ENCODE results near the gene WDR83.
"Not testable (repeated sequence)": the region's sequence is repeated elsewhere in the genome, so short reads cannot be mapped to it uniquely, and the experiment has no call there.

WDR83 gene

DNA sequence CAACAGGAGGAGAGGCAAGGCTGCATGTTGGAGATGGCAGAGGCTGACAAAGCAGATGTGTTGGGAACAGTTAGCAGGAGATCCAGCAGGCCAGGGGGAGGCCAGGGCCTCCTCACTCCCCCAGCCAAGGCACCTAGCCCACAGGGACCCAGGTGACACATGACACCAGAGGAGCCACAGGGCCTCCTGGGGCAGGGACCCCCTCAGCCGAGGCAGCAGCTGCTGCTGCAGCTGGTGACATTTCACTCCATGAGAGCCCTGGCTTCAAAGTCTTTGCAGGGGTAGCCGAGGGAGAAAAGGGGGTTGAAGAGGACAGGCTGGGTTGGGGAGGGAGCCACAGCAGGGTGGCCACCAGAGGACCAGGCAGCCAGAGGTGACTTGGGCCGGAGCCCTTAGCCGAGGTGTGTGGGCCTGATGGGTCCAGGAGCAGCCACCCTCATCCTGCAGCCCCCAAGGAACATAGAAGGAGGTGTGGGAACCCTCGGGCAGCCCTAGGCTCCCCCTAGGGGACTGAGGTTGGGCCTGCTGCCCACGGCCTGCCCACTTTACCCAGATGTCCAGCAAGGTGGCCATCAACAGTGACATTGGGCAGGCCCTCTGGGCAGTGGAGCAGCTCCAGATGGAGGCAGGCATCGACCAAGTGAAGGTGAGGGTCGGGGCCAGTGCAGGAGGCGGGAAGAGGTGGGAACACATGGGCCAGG is 21.0 kb downstream of the WDR83 start, which contains the start of gene GNG14:
Gene GNG14, plus strand, starts transcription at position 503 of the 701 bp plus-strand sequence. Its CDS starts 51 bp downstream, at position 554.
- no peak for DNase-seq

DNA sequence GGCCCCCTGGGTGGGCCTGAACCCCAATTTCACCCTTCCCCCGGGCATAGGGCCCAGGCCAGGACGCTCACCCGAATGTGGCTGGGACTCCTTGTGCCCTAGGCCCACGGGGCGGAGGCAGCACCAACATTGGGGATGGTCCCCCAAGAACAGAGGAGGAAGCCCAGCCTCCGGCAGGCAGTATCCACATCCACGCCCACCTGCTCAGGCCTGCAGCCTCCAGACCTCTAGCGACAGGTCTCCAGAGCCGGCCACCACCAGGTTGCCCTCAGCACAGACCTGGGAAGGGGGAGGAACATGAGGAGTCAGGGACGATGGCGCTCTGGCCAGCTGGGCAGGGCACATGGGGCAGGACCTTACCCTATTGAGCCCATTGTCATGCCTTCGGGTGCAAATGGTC is 22.4 kb downstream of the WDR83 start:
- no peak for DNase-seq

DNA sequence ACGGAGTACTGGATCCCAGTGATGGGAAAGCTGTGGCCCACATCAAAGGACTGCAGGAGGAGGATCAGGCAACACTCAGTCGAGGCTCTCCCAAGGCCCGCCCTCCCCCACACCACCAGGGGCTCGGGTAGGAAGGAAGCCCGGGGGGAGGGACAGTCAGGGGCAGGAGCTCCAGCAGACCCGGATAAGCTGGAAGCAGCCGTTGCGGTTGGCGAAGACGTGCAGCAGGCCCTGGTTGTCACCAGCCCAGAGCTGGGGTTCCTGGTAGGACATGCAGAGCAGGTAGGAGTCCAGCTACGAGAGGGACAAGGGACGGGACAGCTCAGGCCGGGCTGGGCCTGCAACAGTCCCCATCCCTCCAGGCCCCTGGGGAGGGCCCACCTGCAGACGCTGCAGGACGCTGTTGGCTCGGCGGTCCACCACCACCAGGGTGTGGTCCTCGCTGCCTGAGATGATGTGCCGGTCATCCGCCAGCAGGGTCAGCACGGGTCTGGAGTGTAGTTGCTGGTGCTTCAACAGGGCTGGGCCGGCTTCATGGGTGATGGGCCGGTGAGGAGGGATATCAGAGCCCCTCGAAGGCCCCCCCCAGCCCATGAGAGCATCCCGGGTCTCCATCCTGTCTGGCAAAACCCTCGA is 23.1 kb downstream of the WDR83 start:
- DNase-seq = no peak

DNA sequence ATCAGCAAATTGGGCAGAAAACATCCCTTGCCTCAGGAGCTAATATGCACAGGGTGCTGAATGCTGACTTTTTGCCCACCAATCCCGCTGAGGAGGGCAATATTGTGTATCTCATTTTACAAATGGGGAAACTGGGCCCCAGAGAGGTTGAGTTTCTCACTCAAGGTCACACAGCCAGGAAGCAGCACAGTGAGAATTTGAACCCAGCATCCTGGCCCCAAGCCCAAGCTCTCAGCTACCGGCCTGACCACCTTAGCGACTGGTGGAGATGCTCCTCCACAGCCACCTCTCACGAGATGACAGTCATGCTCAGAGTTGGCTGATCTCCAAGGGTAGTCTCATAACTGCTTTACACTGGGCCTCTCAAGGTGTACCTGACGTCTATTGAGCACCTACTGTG is 26.4 kb downstream of the WDR83 start:
- DNase-seq = no peak

DNA sequence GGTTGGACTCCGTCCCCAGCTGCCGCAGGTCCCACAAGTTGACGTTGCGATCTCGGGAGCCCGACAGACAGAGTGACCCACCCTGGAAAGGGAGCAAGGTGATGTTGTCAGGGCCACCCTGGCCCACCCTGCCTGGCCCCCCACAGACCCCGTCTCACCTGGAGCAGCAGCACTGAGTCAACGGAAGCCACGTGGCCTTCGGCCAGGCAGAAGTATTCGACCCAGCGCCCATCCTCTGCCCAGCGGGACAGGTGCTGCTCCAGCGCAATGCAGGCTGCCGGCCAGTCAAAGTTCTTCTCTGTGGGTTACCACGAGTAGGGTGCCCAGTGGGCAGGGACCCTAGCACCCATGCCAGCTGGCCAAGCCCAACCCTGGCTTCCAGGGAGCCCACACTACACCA is 28.0 kb downstream of the WDR83 start:
- no peak for DNase-seq

DNA sequence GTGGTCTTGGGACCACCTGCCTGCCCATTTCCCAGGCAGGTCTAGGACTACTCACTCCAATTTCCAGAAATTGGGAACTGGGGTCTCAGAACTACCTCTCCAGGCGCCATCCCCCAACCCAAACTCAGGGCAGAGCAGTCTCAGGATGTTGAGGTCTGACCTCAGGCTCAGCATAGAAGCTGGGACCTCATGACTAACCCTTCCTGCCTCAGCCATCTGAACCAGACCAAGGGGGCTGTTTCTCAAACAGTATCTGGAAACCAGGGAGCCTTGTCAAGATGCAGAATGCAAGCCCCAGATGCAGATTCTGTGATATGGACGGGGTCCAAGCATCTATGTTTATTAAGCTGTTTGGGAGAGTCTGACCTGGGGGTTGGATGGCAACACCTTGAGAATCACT is 28.5 kb downstream of the WDR83 start:
- no peak for DNase-seq

DNA sequence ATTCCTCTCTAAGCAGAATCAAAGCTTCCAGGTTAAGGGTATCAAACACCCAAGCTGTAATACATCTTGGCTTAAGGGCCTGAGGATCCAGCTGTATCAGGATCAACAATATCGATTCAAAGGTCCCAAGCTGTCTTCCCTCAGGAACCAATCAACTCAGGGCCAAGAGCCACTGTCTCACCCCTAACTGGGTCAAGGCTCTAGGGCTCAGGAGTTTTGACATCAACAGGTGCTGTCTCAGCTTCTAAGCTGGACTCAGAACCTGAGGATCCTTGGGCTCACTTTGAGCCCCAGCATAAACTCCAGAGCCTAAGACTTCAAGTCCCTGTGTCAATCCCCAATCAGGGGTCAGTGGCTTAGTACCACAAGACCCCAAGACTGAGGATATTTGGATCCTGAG is 28.9 kb downstream of the WDR83 start:
- no peak for DNase-seq

DNA sequence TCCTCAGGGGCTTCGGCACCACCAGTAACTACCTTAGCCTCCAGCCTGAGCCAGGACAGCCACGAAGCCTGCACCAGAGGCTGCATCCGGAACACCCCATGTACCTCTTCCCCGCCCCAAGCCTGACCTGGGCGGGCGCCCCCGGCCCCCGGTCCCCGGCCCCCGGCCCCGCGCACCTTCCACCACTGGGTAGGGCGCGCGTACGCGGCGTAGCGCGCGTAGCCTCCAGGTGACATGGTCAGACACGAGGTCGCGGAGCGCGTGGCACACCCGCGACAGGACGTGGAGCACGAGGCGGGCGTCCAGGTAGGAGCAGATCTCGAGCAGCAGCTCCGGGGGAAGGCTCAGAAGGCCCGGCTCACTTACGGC is 29.4 kb downstream of the WDR83 start:
- DNase-seq = no peak

DNA sequence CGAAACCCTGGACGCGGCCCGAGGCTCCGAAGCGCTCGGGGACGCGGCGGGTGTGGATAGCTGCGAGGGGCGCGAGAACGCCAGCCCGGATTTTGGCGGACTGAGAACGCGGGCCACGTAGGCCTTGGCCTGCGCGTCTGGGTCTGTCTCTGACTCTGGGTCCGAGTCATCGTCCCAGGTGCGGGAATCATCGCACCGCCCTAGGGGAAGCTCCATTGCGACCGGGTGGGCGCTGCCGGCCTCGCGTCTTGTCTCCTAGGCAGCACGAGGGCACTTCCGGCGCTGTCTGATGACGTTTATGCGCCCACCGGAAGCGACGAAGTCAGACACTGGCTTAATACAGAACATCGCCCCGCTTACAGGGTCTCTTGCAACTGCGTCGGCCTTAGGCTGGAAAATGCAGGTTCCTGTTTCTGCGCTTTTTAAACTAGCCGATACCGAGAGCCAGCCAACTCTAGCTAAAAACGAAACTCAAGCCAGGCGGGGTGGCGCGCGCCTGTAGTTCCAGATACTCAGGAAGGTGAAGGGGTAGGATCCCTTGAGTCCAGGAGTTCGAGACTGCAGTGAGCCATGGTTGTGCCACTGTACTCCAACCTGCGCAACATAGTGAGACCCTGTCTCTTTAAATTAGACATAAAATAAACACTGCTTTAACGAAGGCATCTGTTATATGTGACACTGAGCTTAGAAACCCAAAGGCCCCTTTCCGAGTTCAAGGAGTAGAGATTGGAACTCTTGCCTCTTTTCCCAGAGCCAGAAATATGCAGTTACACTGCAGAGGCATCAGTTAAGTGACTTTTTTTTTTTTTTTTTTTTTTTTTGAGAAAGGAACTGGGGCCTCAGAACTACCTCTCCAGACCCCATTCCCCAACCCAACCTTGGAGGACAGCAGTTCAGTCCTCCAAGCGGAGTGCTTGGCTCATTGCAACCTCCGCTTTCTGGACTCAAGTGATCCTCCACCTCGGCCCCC is 30.0 kb downstream of the WDR83 start, which contains the start of gene FBXW9:
Gene FBXW9, minus strand, starts transcription at position 266 of the 970 bp plus-strand sequence. Its CDS starts 50 bp downstream, at position 216.
- DNase-seq = peak; percentile 97

DNA sequence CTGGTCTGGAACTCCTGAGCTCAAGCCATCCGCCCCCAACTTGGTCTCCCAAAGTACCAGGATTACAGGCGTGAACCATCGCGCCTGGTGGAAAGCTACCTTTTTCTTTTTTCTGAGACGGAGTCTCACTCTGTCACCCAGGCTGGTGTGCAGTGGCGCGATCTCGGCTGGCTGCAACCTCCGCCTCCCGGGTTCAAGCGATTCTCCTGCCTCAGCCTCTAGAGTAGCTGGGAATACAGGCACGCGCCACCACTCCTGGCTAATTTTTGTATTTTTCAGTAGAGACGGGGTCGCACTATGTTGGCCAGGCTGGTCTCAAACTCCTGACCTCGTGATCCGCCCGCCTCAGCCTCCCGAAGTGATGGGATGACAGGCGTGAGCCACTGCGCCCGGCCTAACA is 30.8 kb downstream of the WDR83 start:
- DNase-seq = not testable (repeated sequence)

DNA sequence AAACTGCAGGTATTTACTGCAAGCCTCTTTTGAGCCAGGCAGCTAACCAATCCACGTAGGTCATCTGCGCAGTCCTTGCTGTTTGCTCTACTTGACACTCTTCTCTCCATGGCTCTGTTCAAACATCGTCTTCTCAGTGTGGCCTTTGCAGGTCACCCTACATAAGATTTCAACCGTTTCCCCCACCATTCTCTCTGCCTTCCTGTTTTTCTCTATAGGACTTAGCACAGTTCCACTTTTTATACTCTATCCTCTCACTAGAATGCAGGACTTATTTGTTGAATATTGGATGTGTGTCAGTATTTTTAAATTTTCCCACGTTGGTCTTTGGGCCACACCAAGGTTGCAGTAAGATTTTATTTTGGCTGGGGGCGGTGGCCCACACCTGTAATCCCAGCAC is 31.5 kb downstream of the WDR83 start:
- DNase-seq = no peak

DNA sequence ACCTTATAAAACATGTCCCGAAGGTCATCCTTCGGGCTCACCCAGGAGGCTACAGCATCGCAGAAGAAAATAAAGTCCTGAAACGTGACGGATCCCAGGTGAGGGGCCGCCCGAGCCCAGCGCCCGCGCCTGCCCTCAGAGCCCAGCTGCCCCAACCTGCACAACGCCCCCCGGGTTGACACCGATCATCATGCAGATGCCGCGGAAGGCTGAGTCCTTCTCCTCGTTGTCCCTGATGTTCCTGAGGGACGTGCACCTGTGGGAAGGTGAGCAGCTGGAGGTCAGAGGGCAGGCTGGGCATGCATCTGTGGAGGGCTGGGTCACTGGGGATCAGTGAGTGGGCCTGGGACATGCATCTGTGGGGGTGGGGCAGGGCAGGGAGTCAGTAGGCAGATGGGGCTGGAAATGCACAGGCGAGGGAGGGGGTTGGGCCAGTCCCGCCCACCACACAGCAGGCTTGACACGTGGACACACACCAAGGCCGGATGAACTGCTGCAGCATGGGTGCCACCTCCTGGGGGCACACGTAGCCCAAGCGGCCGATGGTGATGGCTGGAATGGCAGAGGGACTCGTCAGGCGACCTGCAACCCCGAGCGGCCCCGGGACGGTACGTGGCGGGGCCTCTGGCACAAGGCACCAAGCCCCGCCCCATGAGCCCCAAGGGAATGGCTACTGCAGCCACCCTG is 35.1 kb downstream of the WDR83 start:
- no peak for DNase-seq

DNA sequence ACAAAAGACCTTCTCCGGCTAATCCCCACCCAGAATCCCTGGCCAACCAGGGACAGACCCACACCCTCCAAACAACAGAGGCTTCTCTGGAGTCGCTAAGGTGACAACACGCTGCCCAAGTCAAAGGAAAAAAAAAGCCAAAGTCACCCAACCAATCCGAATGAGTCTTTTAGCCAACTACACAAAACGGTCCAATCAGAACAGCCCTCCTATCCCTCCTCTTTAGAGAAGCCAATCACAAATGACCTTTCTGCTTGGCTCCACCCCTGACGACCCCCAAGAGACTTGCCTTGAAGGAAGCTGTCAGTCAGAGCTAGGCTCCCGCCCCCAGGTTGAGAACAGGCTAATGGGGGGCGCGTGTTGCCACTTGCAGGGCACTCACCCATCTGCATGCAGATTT is 36.4 kb downstream of the WDR83 start:
- peak; percentile 11 for DNase-seq

DNA sequence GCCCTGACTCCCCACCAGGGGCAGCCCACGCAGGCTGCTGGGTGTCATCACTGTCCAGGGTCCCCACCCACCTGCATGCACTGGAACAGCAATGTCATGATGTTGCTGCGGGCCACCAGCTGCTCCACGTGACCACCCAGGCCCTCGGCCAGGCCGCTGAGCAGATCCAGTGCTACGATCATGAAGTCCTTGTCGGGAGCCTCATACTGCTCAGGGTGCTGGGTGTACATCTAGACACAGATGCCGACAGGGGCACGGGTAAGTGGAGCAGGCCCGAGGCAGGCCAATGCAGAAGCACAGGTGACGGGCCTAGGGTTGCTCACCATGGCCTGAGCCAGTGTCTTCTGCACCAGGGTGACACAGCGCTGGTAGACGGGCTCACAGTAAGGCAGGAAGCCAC is 38.6 kb downstream of the WDR83 start:
- DNase-seq = no peak

DNA sequence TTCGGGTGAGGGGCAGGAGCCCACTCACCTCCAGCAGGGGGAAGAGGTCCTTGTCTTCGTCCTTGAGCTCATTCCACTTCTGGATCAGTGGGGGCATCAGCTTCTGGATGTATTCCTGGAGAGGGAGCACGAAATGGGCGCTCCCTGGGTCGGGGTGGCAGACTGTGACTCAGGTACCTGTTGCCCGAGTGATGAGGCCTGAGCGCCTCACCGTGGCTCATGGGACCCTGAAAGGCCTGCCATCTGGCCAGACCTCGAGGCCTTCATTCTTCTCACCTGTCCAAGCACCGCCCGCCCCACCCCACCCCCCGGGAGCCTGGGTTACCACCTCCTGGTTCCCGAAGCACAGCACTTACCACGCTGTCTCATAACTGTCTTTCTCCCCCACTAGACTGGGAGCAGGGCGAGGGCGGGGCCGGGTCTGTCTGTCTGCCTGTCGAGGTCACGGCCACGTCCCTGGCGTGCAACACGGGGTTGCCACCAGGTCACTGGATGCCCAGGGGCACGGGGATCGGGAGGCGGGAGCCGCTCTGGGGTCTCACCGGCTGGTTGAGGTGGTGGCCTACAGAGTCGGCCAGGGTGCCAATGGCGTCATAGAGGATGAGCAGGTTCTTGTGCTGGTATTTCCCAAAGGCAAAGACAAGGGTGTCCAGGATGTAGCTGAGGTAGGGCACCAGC is 39.2 kb downstream of the WDR83 start:
- no peak for DNase-seq

DNA sequence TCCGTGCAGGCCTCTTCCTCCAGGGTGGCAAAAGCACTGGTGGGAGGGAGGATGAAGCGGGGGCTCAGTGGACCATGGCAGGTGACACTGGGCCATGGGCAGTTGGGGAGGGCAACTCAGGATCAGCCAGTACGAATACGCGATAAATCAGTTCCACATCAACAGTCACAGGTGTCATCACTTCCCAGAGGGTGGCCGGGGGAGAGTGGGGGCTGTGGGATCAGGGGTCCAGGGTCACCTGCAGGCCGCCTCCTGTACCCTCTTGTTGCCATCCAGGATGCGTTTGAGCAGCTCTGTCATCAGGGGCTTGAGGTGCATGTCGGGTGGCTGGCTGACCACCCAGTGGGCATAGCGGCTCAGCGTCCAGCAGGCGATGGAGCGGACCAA is 39.7 kb downstream of the WDR83 start:
- no peak for DNase-seq

DNA sequence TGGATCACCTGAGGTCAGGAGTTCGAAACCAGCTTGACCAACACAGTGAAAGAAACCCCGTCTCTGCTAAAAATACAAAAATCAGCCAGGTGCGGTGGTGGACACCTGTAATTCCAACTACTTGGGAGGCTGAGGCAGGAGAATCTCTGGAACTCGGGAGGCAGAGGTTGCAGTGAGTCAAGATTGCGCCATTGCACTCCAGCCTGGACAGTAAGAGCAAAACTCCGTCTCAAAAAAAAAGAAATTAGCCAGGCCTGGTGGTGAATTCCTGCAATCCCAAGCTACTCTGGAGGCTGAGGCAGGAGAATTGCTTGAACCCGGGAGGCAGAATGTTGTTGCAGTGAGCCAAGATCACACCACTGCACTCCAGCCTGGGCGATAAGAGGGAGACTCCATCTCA is 42.0 kb downstream of the WDR83 start:
- DNase-seq = no peak

DNA sequence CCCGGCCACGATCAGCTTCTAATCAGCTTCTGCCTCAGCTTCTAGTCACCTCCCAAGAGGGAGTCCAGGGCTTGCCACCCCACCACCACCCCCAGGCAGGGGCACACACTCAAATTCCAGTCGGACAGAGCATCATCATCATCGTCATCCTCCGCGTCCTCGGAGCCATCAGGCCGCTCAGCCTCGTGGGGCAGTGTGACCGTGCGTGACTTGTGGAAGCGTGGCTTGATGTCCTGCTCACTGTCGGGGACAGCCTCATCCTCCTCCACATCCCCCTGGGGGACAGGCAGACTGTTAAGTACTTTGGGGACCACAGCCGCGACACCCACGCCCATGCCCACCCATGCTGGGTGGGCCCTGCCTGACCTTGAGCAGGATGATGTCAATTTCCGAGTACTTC is 44.6 kb downstream of the WDR83 start:
- no peak for DNase-seq

DNA sequence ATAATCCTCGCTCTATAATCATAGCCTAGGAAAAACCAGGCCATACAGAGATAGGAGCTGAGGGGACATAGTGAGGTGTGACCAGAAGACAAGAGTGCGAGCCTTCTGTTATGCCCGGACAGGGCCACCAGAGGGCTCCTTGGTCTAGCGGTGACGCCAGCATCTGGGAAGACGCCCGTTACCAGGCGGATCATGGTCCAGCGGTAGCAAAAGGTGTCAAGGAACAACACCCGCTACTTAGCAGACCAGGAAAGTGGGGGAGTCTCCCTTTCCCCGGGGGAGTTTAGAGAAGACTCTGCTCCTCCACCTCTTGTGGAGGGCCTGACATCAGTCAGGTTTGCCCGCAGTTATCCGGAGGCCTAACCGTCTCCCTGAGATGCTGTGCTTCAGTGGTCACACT is 45.5 kb downstream of the WDR83 start:
- DNase-seq = peak; percentile 22

DNA sequence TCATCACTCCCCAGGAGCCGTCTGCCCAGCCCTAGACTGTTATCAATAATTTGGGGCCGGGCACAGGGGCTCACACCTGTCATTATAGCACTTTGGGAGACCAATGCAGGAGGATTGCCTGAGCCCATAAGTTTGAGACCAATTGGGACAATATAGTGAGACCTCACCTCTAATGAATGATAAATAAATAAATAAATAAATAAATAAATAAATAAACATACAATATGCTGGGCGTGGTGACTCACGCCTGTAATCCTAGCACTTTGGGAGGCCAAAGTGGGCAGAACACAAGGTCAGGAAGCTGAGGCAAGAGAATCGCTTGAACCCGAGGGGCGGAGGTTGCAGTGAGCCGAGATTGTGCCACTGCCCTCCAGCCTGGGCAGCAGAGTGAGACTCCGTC is 46.7 kb downstream of the WDR83 start:
- DNase-seq = not testable (repeated sequence)

DNA sequence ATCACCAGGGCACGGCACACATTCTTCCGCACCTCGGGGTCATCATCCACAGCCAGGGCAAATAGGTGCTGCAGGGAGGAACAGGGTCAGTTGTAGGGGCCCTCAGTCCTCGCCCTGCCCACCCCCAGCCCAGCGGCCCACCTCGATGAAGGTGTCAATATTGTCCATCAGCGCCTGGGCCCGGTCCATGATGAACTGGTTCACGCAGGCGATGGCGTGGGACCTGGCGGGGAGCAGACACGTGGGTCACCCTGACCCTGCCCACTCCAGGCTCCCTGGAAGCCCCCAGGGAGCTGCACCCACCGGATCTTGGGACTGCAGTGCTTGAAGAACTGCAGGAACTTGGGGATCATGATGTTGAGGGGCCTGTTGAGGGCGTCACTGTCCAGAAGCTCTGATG is 48.5 kb downstream of the WDR83 start:
- no peak for DNase-seq

DNA sequence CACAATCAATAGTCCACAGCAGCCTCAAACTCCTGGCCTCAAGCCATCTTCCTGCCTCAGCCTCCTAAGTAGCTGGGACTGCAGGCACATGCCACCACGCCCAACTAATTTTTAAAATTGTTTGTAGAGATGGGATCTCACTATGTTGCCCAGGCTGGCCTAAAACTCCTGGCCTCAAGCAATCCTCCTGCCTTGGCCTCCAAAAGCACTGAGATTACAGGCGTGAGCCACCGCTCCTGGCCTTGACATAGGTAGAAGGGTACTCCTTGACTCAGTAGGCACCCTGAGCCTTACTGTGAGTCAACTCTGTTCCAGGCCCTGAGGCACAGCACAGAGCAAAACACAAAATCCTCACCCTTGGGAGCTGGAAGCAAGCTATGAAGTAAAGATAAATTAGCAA is 49.3 kb downstream of the WDR83 start:
- no peak for DNase-seq
